ENCODE results near the gene RAB3D.

DNA sequence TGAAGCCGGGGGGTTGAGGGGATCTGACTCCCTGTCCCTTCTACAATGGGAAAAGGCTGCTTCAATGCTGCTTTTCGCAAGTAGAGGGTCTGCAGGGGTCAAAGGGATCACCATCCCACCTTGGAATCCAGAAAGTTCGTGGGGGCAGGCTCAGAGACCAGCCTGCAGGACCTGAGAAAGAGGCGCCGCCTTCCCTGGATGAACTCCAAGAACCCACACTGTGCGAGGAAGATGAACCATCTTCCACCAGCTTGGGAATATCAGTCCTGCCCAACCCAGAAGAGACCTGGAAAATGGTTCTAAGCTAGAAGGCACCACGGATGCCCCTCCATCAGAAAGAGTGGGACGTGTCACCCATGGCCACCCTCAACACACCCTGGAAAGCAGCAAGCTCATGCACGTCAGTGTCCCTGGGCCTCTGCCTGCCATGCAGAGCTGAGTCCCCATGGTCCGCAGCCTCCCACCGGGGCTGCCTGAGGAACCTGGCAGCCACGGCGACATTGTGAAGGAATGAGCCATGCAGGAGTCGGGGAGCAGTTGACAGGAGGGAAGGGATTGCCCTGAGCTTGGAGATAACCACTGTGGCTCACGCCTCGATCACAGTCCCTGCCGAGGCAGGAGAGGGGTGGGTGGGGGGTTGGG, 14.6 kb downstream of the RAB3D start:
- TF ChIP-seq, protein P1, sequence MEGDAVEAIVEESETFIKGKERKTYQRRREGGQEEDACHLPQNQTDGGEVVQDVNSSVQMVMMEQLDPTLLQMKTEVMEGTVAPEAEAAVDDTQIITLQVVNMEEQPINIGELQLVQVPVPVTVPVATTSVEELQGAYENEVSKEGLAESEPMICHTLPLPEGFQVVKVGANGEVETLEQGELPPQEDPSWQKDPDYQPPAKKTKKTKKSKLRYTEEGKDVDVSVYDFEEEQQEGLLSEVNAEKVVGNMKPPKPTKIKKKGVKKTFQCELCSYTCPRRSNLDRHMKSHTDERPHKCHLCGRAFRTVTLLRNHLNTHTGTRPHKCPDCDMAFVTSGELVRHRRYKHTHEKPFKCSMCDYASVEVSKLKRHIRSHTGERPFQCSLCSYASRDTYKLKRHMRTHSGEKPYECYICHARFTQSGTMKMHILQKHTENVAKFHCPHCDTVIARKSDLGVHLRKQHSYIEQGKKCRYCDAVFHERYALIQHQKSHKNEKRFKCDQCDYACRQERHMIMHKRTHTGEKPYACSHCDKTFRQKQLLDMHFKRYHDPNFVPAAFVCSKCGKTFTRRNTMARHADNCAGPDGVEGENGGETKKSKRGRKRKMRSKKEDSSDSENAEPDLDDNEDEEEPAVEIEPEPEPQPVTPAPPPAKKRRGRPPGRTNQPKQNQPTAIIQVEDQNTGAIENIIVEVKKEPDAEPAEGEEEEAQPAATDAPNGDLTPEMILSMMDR (conservative IDR thresholded peaks at IDR 0.05): no peak
- TF ChIP-seq EZH2 (IDR thresholded peaks at IDR 0.05; ENCODE audit: low read depth): no peak
